ENCODE measurements around the gene ZNF750. TPM values are rescaled to one million over a fixed set of nuclear protein-coding genes. Genes with fewer than 3 reads are reported as not detected.

Gene ZNF750
- total and polyA plus RNA-seq, 2 donors (not counting 3 experiments of a cell fraction or from before 2014, with no cell fraction given): 0.15 to 0.80 TPM

DNA sequence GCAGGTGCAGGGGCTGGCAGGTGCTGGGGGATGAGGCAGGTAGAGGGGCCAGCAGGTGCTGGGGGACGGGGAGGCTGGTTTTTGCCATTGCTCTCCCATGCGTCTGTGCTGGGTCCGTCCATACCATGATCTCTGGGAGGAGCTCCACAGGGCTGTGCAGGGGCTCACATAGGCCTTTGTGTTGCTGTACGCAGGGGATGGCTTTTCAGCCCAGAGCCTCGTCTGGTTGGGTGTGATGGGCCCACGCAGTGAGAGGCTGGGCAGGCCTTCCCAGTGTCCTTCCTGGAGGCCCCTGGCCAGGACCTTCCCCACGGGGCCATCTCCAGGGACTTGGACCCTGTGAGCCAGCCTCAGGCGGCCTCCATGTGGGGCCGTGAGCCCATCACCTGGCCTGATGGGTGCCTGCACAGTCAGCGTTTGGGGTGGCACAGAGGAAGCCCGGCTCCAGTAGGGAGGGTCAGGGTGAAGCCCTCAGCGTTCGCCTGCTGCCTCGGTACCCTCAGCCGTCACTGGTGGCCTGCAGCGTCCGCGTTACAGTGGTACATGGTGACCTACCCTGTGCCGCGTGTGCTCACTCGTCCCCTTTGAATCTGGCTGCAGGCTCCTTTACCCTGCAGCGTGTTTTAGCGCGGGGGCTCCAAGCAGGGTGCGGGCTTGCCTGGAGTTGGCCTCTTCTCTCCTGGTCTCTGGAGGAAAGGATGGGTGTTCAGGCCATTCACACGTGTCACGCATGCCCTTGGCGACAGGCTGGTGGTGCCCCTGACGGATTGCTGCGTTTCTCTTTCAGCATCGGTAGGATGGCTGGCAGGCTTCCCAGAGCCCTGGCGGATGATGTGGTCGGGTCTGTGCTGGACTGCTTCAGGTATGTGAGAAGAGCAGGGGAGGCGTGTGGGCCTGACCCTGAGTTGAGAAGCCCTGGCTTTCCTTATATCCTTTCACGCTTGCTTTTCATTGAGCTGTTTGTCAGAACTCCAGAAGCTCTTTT, 30.6 kb downstream of the ZNF750 start:
- ChIA-PET POLR2A (no interaction called here), CTCF (interaction anchor here (0.8 kb wide), 1 partner anchor 9 kb away, joined by 3 read pairs; no protein-coding TSS in a partner anchor)
- no peak overlapping the region for H2AFZ ChIP-seq (ENCODE audit: low read depth, low read length)
- no peaks in the 10 kb centered on the region for H3K79me2 ChIP-seq (ENCODE audit: control insufficient read depth, insufficient read depth, low read length)
- no peak overlapping the region for H3K4me3 ChIP-seq (replicated peaks in 1 of 3; ENCODE audit: insufficient read depth in 1 of 3, low read depth in 1 of 3, low read length in 3 of 3)
- FAIRE-seq: no peak
- H3K9me3 ChIP-seq (replicated peaks; ENCODE audit: control insufficient read depth, insufficient read depth, low read length): no peaks in the 10 kb centered on the region
- no peaks in the 10 kb centered on the region for H4K20me1 ChIP-seq (replicated peaks; ENCODE audit: control insufficient read depth, extremely low read depth, insufficient read depth, low read length)
- peaks cover 7% of the 10 kb centered on the region for H3K4me1 ChIP-seq (ENCODE audit: control insufficient read depth, extremely low read depth, insufficient read depth, low read length)
- dilution Hi-C loops (cut with MboI; ENCODE audit: extremely low pct_ligation_motif_present, low sequenced_read_pairs): no loop called here
- no peak overlapping the region for H3K4me2 ChIP-seq (ENCODE audit: insufficient read depth, low read length)
- no TSS peak for BruUV-seq (replicated peaks)
- peaks cover 0 to 2% of the 10 kb centered on the region in 2 experiments for H3K36me3 ChIP-seq (ENCODE audit: control insufficient read depth in 2 of 2, extremely low read depth in 1 of 2, insufficient read depth in 2 of 2, low read length in 2 of 2)
- DNase-seq (ENCODE audit: low read depth, low spot score): no peak
- no peak for TF ChIP-seq EZH2 (IDR thresholded peaks at IDR 0.05; ENCODE audit: borderline replicate concordance, low read depth, low read length, severe bottlenecking)
- TF ChIP-seq CTCF (IDR thresholded peaks at IDR 0.05; ENCODE audit: extremely low read depth in 1 of 2, insufficient read depth in 1 of 2, low read depth in 1 of 2, low read length in 2 of 2): no peak
- no peak for TF ChIP-seq MYC (IDR thresholded peaks at IDR 0.05; ENCODE audit: low read depth, low read length)
- TF ChIP-seq GATA2 (IDR thresholded peaks at IDR 0.05; ENCODE audit: insufficient read depth, insufficient read length, low read depth, low read length): no peak
- TF ChIP-seq JUN (IDR thresholded peaks at IDR 0.05; ENCODE audit: borderline replicate concordance, insufficient read depth, insufficient read length, low read depth): no peak
- TF ChIP-seq FOS (IDR thresholded peaks at IDR 0.05; ENCODE audit: borderline replicate concordance, insufficient read depth, low read length): no peak
- TF ChIP-seq, protein P1, sequence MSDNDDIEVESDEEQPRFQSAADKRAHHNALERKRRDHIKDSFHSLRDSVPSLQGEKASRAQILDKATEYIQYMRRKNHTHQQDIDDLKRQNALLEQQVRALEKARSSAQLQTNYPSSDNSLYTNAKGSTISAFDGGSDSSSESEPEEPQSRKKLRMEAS (IDR thresholded peaks at IDR 0.05; ENCODE audit: insufficient read depth, insufficient read length): no peak
- no peak for TF ChIP-seq POLR2A (IDR thresholded peaks at IDR 0.05; ENCODE audit: low read depth, low read length)
- no peak for TF ChIP-seq POLR2AphosphoS5 (IDR thresholded peaks at IDR 0.05; ENCODE audit: insufficient read depth, low read depth, low read length)
- H3K27ac ChIP-seq (ENCODE audit: insufficient read depth, low read depth, low read length): no peak overlapping the region
- H3K27me3 ChIP-seq (ENCODE audit: control insufficient read depth in 2 of 2, insufficient read depth in 2 of 2, low read length in 2 of 2): no peaks in the 10 kb centered on the region
- H3K9ac ChIP-seq (replicated peaks; ENCODE audit: extremely low read depth, insufficient read depth, low read length): no peak overlapping the region
- H3K9me1 ChIP-seq (replicated peaks; ENCODE audit: control insufficient read depth, extremely low read depth, insufficient read depth, low read length): no peaks in the 10 kb centered on the region
- intact Hi-C loops (cut with micrococcal nuclease): no loop called here
